NCI-H2196 treated with DMSO at 0.1 percent for 48 hours (cell line): Measurements from ENCODE around the gene AWAT2.
A peak's percentile ranks its signal among the peaks of the same experiment; 100 is the strongest.

Experiments
- DNase-seq: peaks from one replicate; lab custom pipeline; 2025; ENCODE audit not compliant: unreplicated experiment; lab: John Stamatoyannopoulos, UW

AWAT2 gene

GRCh38 chrX:70042399-70043371 is 7.1 kb downstream of the AWAT2 start:
- DNase-seq, result no peak

- DNase-seq, result no peak
These were observed 7.7 kb downstream of the AWAT2 start for GRCh38 chrX:70041993-70042392.

- DNase-seq, result no peak
These were observed 10.0 kb downstream of the AWAT2 start for GRCh38 chrX:70039758-70040157.

GRCh38 chrX:70038951-70039350 is 10.8 kb downstream of the AWAT2 start:
- DNase-seq, result no peak

- DNase-seq, result no peak
These were observed 11.2 kb downstream of the AWAT2 start for GRCh38 chrX:70038515-70038914.

GRCh38 chrX:70034646-70035045 is 15.1 kb downstream of the AWAT2 start:
- DNase-seq, result no peak

- no peak for DNase-seq
These were observed 16.2 kb downstream of the AWAT2 start for GRCh38 chrX:70033348-70034051.

GRCh38 chrX:70032792-70033191 is 16.9 kb downstream of the AWAT2 start:
- no peak for DNase-seq

- DNase-seq, result peak; percentile 26
These were observed 19.4 kb downstream of the AWAT2 start for GRCh38 chrX:70030301-70030767.

- DNase-seq, result no peak
These were observed 19.9 kb downstream of the AWAT2 start for GRCh38 chrX:70029863-70030262.

- no peak for DNase-seq
These were observed 22.9 kb downstream of the AWAT2 start for GRCh38 chrX:70026851-70027200.

GRCh38 chrX:70026112-70026850 is 23.5 kb downstream of the AWAT2 start:
- no peak for DNase-seq

- no peak for DNase-seq
These were observed 24.3 kb downstream of the AWAT2 start for GRCh38 chrX:70025464-70025863.

GRCh38 chrX:70022616-70023015 is 27.1 kb downstream of the AWAT2 start:
- DNase-seq, result no peak

GRCh38 chrX:70016513-70016912 is 33.2 kb downstream of the AWAT2 start:
- no peak for DNase-seq

- no peak for DNase-seq
These were observed 36.0 kb downstream of the AWAT2 start for GRCh38 chrX:70013466-70014381.

- DNase-seq, result no peak
These were observed 37.0 kb downstream of the AWAT2 start for GRCh38 chrX:70012756-70013155.

- DNase-seq, result no peak
These were observed 39.8 kb downstream of the AWAT2 start for GRCh38 chrX:70009970-70010369.

GRCh38 chrX:70009049-70009448 is 40.7 kb downstream of the AWAT2 start:
- DNase-seq, result no peak

GRCh38 chrX:70007946-70008345 is 41.8 kb downstream of the AWAT2 start:
- no peak for DNase-seq
